ENCODE measurements around the gene PLXNC1.

GRCh38 chr12:94219622-94220302 lies 71.4 kb downstream of the PLXNC1 start:
- TF ChIP-seq CTCF (conservative IDR thresholded peaks at IDR 0.05; ENCODE audit: low read depth, low read length): no peak
- TF ChIP-seq EZH2 (IDR thresholded peaks at IDR 0.05; ENCODE audit: borderline replicate concordance, low read depth, low read length, poor library complexity, severe bottlenecking): no peak
